HL-60/S4 treated with phorbol 12-myristate 13-acetate at 8.2 ng/mL for 4 days and 3 days (cell line): ENCODE results near the gene LIM2.
"Not testable (repeated sequence)": the region's sequence is repeated elsewhere in the genome, so short reads cannot be mapped to it uniquely, and the experiment has no call there.

Source experiments
- in situ Hi-C: fragments of 300-500 bp; cut with MboI; formaldehyde crosslinking; loops from 2 replicates; pipeline ENCODE4 v1.15.0; 2022; ENCODE audit warnings: low sequenced_read_pairs

LIM2 gene

GRCh38 chr19:51397453-51397852 is 9.7 kb upstream of the LIM2 start:
- in situ Hi-C loops: not testable (repeated sequence)

GRCh38 chr19:51396175-51396574 is 8.4 kb upstream of the LIM2 start:
- in situ Hi-C loops: no loop called here

- in situ Hi-C loops: no loop called here
Measured at GRCh38 chr19:51394050-51394836, 6.5 kb upstream of the LIM2 start.

- in situ Hi-C loops: no loop called here
Measured at GRCh38 chr19:51392701-51393100, 4.9 kb upstream of the LIM2 start.

- in situ Hi-C loops: no loop called here
Measured at GRCh38 chr19:51391073-51391611, 3.4 kb upstream of the LIM2 start.

GRCh38 chr19:51389143-51389542 is 1.4 kb upstream of the LIM2 start:
- in situ Hi-C loops: no loop called here

- in situ Hi-C loops: no loop called here
Measured at GRCh38 chr19:51386882-51387520, 773 bp downstream of the LIM2 start.

GRCh38 chr19:51382004-51382403 is 5.8 kb downstream of the LIM2 start:
- in situ Hi-C loops: no loop called here

- in situ Hi-C loops: no loop called here
Measured at GRCh38 chr19:51380379-51380778, 7.4 kb downstream of the LIM2 start.

- in situ Hi-C loops: no loop called here
Measured at GRCh38 chr19:51377422-51377821, 10.4 kb downstream of the LIM2 start.

- in situ Hi-C loops: no loop called here
Measured at GRCh38 chr19:51375504-51376221, 12.1 kb downstream of the LIM2 start.

- in situ Hi-C loops: no loop called here
Measured at GRCh38 chr19:51372649-51373504, 14.9 kb downstream of the LIM2 start, which contains the start of gene NKG7. Gene NKG7, minus strand, starts transcription at chr19:51372654. Its CDS starts 119 bp downstream, at chr19:51372535.

GRCh38 chr19:51372021-51372648 is 15.6 kb downstream of the LIM2 start:
- in situ Hi-C loops: no loop called here

- in situ Hi-C loops: no loop called here
Measured at GRCh38 chr19:51371186-51371690, 16.5 kb downstream of the LIM2 start.

GRCh38 chr19:51370230-51370629 is 17.5 kb downstream of the LIM2 start:
- in situ Hi-C loops: no loop called here

- in situ Hi-C loops: no loop called here
Measured at GRCh38 chr19:51368366-51369282, 19.1 kb downstream of the LIM2 start, which contains the start of gene CLDND2. Gene CLDND2, minus strand, starts transcription at chr19:51369003. Its CDS starts 426 bp downstream, at chr19:51368577.

- in situ Hi-C loops: no loop called here
Measured at GRCh38 chr19:51367565-51368365, 20.0 kb downstream of the LIM2 start.

GRCh38 chr19:51367255-51367564 is 20.6 kb downstream of the LIM2 start:
- in situ Hi-C loops: no loop called here
